Gastroesophageal sphincter (tissue), 4 donors: Measurements from ENCODE around the gene XYLT1. TPM values are rescaled to one million over a fixed set of nuclear protein-coding genes. Genes with fewer than 3 reads are reported as not detected.

Experiments used
- ATAC-seq: fragments of 150-250 bp; one replicate; pipeline ENCODE4 v1.9.1; 2016; ENCODE audit warnings: mild to moderate bottlenecking, moderate library complexity
- H3K27ac ChIP-seq, 4 donors: fragments of 200-600 bp; sonication (generic) in 3 of 4; 1 replicate in 3 of 4; 2 replicates in 1 of 4; pipeline ENCODE4 v1.5.1; 2016 to 2019
- H3K27me3 ChIP-seq: fragments of 200-600 bp; sonication (generic); one replicate; pipeline ENCODE4 v1.5.1; 2019
- H3K36me3 ChIP-seq, 2 donors: fragments of 200-600 bp; sonication (generic); one replicate each; pipeline ENCODE4 v1.5.1; 2019; ENCODE audit warnings: control low read depth in 1 of 2
- H3K4me1 ChIP-seq, 3 donors: fragments of 200-600 bp; sonication (generic); 1 replicate in 2 of 3; 2 replicates in 1 of 3; pipeline ENCODE4 v1.5.1; 2016 to 2019; ENCODE audit warnings: control low read depth in 2 of 3
- H3K4me3 ChIP-seq, 2 donors: fragments of 200-600 bp; sonication (generic); one replicate each; pipeline ENCODE4 v1.5.1; 2019; ENCODE audit warnings: mild to moderate bottlenecking in 1 of 2, moderate library complexity in 1 of 2
- H3K9me3 ChIP-seq, 3 donors: fragments of 200-600 bp; sonication (generic); one replicate each; pipeline ENCODE4 v1.5.1; 2017 to 2019; ENCODE audit warnings: control low read depth in 2 of 3
- EP300 ChIP-seq: sonication (generic); formaldehyde crosslinking; IDR thresholded peaks from one replicate; pipeline ENCODE4 v1.6.1; 2017; ENCODE audit warnings: antibody characterized with exemption, mild to moderate bottlenecking
- POLR2A ChIP-seq, 2 donors: fragments of 450-650 bp; IDR thresholded peaks; one replicate each; pipeline ENCODE4 v1.6.1; 2017; ENCODE audit warnings: antibody characterized with exemption in 2 of 2, mild to moderate bottlenecking in 2 of 2, moderate library complexity in 1 of 2
- POLR2AphosphoS5 ChIP-seq: sonication (generic); formaldehyde crosslinking; IDR thresholded peaks from one replicate; pipeline ENCODE4 v1.6.1; 2017; ENCODE audit warnings: antibody characterized with exemption
- WGBS, 2 donors: methylation state at CpG; one replicate each; pipeline ENCODE4 v1.1.5; 2018; ENCODE audit warnings: low coverage in 1 of 2; 5-methylcytosine and 5-hydroxymethylcytosine counted together
- total RNA-seq, 4 donors: library from RNA; depleted of rRNA; stranded (reverse); fragments of >200 nt; gene quantifications; one replicate each; pipeline ENCODE4 v1.1.0, GENCODE V29; 2016
- TF ChIP-seq, protein P1 (sequence below), 4 experiments: fragments of 200-600 bp in 2 of 4; fragments of 450-650 bp in 2 of 4; sonication (generic) in 1 of 4; IDR thresholded peaks; one replicate each; pipeline ENCODE4 v1.5.1; 2017 to 2019; ENCODE audit warnings: antibody characterized with exemption in 4 of 4, mild to moderate bottlenecking in 2 of 4, moderate library complexity in 2 of 4

XYLT1 gene
- total RNA-seq, 4 donors from 2014 or later = 19.1 to 51.6 (median 23.7) TPM

DNA sequence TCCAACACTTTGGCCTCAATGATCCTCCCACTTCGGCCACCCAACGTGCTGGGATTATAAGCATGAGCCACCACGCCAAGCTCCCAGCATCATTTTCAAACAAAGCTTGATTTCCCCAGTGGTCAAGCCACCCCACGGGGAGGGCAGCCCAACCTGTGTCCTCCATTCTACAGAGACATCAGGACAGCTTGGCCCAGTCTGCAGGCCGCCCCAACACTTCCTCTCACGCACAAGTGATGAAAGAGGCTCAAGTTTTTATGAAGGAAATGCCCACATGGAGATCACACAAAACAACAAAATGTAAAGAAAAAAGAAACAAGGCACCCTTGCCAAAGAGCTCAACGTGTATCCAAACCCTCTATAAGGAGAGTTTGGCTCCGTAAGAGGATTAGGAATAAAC, 112.4 kb downstream of the XYLT1 start:
- Histone ChIP-seq H3K36me3 (peaks cover 0 to 8% of the 10 kb centered on the region in 2 donors), H3K9me3 (no peaks in the 10 kb centered on the region), H3K4me3 (no peak overlapping the region), H3K27me3 (no peaks in the 10 kb centered on the region), H3K27ac (peak overlapping the region in 1 of 4 donors; percentile 61), H3K4me1 (peaks cover 0 to 65% (median 8%) of the 10 kb centered on the region in 3 donors)
- WGBS, 2 donors = 65 to 82% methylated on average over 2 to 7 of the region's 8 CpGs
- TF ChIP-seq, protein P1, sequence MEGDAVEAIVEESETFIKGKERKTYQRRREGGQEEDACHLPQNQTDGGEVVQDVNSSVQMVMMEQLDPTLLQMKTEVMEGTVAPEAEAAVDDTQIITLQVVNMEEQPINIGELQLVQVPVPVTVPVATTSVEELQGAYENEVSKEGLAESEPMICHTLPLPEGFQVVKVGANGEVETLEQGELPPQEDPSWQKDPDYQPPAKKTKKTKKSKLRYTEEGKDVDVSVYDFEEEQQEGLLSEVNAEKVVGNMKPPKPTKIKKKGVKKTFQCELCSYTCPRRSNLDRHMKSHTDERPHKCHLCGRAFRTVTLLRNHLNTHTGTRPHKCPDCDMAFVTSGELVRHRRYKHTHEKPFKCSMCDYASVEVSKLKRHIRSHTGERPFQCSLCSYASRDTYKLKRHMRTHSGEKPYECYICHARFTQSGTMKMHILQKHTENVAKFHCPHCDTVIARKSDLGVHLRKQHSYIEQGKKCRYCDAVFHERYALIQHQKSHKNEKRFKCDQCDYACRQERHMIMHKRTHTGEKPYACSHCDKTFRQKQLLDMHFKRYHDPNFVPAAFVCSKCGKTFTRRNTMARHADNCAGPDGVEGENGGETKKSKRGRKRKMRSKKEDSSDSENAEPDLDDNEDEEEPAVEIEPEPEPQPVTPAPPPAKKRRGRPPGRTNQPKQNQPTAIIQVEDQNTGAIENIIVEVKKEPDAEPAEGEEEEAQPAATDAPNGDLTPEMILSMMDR (IDR thresholded peaks at IDR 0.05) = no peak
- TF ChIP-seq POLR2A (IDR thresholded peaks at IDR 0.05) = no peak
- TF ChIP-seq EP300 = no peak
- no peak for TF ChIP-seq POLR2AphosphoS5
- ATAC-seq = no peak

DNA sequence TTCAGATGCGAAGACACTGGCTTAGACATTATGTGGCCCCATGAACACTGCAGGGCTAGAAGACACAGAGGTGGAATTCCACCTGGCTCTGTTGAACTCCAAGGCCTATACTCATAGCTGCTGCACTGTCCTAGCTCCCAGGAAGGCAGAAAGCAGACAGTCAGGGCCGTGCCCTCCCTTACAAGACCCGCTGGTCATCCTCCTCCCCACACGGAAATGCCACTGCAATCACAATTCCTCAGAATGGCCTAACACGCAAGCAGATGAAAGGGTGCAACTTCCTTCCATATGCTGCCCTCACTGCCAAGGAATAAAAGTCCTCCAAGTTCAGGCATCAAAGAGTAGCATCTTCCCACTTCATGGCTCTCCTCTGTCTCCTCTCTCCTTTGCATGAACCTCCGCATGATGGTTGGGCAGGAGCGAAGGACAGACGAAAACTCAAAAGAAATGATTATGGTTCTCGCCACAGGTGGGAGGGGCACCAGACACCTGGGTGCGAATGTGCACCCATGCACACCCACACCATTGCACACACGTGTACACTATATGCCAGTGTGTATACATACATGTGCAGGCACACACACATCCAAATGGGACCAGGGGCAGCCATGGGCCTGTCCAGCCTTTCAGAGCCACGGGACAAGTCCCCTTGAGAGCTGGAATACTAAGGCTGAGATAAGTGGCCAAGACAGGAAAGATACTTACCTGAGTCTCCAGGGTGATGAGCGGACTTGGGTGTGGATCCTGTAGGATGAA, 113.3 kb downstream of the XYLT1 start:
- Histone ChIP-seq H3K27ac (no peak overlapping the region), H3K36me3 (peaks cover 0 to 8% of the 10 kb centered on the region in 2 donors), H3K27me3 (no peaks in the 10 kb centered on the region), H3K9me3 (no peaks in the 10 kb centered on the region), H3K4me3 (no peak overlapping the region), H3K4me1 (peaks cover 0 to 56% (median 8%) of the 10 kb centered on the region in 3 donors)
- 90 to 94% methylated on average over 3 to 8 of the region's 13 CpGs for WGBS, 2 donors
- TF ChIP-seq EP300 = no peak
- TF ChIP-seq POLR2AphosphoS5 = no peak
- TF ChIP-seq, protein P1 (IDR thresholded peaks at IDR 0.05) = no peak
- no peak for TF ChIP-seq POLR2A (IDR thresholded peaks at IDR 0.05)
- no peak for ATAC-seq

DNA sequence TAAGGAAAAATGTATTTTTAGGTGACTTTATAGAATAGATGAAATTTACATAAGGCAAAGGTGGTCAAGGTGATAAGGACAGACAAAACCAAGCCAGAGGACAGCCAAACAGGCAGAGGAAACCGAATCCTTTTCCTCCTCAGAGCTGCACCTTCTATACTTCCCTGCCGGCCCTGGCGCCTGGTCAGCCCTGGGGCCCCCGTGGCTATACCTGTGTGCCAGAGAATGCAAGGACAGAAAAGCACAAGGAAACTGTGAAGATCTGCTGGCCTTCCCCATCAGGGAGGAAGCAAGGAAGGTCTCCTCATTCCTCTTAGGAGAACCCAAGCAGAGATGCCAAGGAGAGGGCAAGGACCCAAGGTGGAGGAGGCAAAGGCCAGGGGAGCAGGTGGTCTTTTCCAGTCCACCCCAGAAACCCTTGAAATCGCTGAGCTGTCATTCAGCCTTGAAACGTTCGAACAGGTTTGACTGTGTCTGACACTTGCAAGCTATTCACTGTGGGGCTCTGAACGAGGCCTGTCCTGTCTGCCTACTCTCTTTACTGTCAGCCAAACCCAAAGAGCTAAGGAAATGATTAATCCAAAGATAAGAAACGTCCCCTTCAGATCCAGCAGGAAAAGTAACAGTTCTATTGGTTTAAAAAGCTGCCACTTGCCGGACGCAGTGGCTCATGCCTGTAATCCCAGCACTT, 114.4 kb downstream of the XYLT1 start:
- 83% methylated on average over 10 of the region's 11 CpGs; no CpG with 5 or more reads in 1 of the 2 donors for WGBS, 2 donors
- H3K4me3 ChIP-seq = no peak overlapping the region
- H3K9me3 ChIP-seq = no peaks in the 10 kb centered on the region
- H3K4me1 ChIP-seq = peaks cover 0 to 59% (median 8%) of the 10 kb centered on the region in 3 donors
- no peak for TF ChIP-seq EP300
- no peak for TF ChIP-seq POLR2A (IDR thresholded peaks at IDR 0.05)
- TF ChIP-seq POLR2AphosphoS5 = no peak
- TF ChIP-seq, protein P1 (IDR thresholded peaks at IDR 0.05) = no peak
- H3K36me3 ChIP-seq = peaks cover 0 to 8% of the 10 kb centered on the region in 2 donors
- H3K27ac ChIP-seq = no peak overlapping the region
- ATAC-seq = no peak
- no peaks in the 10 kb centered on the region for H3K27me3 ChIP-seq

DNA sequence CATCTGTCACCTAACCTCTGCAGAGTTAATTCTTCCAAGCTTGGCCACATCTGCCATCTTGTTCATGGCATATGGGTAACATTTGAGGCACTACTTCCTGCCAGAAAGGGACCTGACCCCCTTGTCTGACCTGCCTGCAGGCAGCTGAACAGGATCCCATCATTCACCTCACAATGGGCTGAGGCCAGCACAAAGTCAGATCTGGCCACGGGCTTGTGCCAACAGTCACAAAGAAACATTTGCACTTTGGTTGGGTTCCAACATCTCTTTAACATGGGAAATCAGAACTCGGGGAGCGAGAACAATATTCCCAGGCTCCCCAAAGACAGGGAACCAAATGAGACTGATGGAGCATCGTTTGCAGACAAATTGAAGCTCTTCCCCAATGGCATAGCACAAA, 116.1 kb downstream of the XYLT1 start:
- Histone ChIP-seq H3K36me3 (peaks cover 0 to 8% of the 10 kb centered on the region in 2 donors), H3K4me1 (peaks cover 0 to 55% (median 0%) of the 10 kb centered on the region in 3 donors), H3K4me3 (no peak overlapping the region), H3K27ac (no peak overlapping the region), H3K27me3 (no peaks in the 10 kb centered on the region), H3K9me3 (no peaks in the 10 kb centered on the region)
- no peak for ATAC-seq
- WGBS, 2 donors = 33% methylated on average over 1 of the region's 4 CpGs; no CpG with 5 or more reads in 1 of the 2 donors
- TF ChIP-seq POLR2AphosphoS5 = no peak

DNA sequence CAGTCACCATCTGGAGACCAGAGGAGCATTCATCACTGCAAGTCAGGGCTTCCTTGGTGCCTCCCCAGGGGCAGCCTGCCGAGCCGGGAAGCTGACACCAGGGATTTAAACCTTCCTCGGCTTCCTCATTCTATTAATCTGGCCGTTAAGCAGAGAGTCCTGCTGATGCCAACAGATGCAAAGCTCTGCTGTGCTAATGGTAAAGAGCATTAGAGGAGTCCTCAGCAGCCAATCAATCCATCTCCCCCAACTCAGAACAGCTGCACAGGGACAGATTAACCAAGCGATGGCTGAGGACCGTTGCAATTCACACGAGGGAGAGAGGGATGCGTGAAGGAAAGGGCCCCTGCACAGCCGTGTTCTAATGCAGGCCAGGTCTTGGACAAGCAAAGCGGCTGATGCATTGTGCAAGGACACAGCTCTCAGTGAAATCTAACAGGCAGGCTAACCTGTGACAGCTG, 116.6 kb downstream of the XYLT1 start:
- Histone ChIP-seq H3K27ac (no peak overlapping the region), H3K9me3 (no peaks in the 10 kb centered on the region), H3K4me3 (no peak overlapping the region), H3K27me3 (no peaks in the 10 kb centered on the region), H3K4me1 (peaks cover 0 to 50% (median 0%) of the 10 kb centered on the region in 3 donors), H3K36me3 (peaks cover 0 to 8% of the 10 kb centered on the region in 2 donors)
- ATAC-seq = no peak
- TF ChIP-seq POLR2AphosphoS5 (no peak), POLR2A (IDR thresholded peaks at IDR 0.05) (no peak), EP300 (no peak)
- TF ChIP-seq, protein P1 (IDR thresholded peaks at IDR 0.05) = no peak
- 42 to 70% methylated on average over 2 to 7 of the region's 10 CpGs for WGBS, 2 donors
